Endothelial cell of umbilical vein (primary cell): ENCODE measurements around the gene ACOT11. TPM values are rescaled to one million over a fixed set of nuclear protein-coding genes. Genes with fewer than 3 reads are reported as not detected.
A peak's percentile ranks its signal among the peaks of the same experiment; 100 is the strongest.

Source experiments
- BruUV-seq: library from RNA; stranded (reverse); fragments of 400-500 nt; replicated peaks from 2 replicates; lab custom pipeline; 2021; lab: Mats Ljungman, UMichigan
- CTCF ChIA-PET: fragments of 300-600, 350-600 bp; sonication (Branson Sonifier 250); formaldehyde crosslinking; loops from one replicate; lab custom pipeline; 2021; ENCODE audit warnings: antibody characterized with exemption, inconsistent platforms; lab: Charles Lee
- POLR2A ChIA-PET: fragments of 300-600, 350-600 bp; sonication (Branson Sonifier 250); formaldehyde crosslinking; loops from one replicate; lab custom pipeline; 2021; ENCODE audit warnings: antibody characterized with exemption, inconsistent platforms; lab: Charles Lee
- DNase-seq: peaks from one replicate; pipeline ENCODE4 v3.0.0-alpha.2; 2011; ENCODE audit warnings: low read depth, low spot score
- FAIRE-seq: peaks from 2 replicates; lab custom pipeline; 2011; peaks lifted over from hg19 to GRCh38; lab: Jason Lieb, UNC
- H2AFZ ChIP-seq: 2 replicates; pipeline ENCODE4 v1.6.0; 2012; ENCODE audit warnings: low read depth, low read length, control low read depth, inconsistent platforms
- H3K27ac ChIP-seq: 2 replicates; pipeline ENCODE4 v1.5.1; 2011; ENCODE audit warnings: low read depth, mild to moderate bottlenecking, control low read depth, low read length, moderate library complexity; ENCODE audit not compliant: insufficient read depth
- H3K27me3 ChIP-seq, 2 experiments: 2 replicates each; pipeline versions ENCODE4 v1.6.0 to v1.6.1; 2011; ENCODE audit warnings: low read length in 2 of 2, mixed read lengths in 1 of 2; ENCODE audit not compliant: control insufficient read depth in 2 of 2, insufficient read depth in 2 of 2
- H3K36me3 ChIP-seq, 2 experiments: 2 replicates in 1 of 2; 3 replicates in 1 of 2; pipeline ENCODE4 v1.5.1; 2011; ENCODE audit warnings: low read length in 2 of 2, mild to moderate bottlenecking in 1 of 2, moderate library complexity in 1 of 2; ENCODE audit not compliant: control insufficient read depth in 2 of 2, insufficient read depth in 2 of 2; ENCODE audit errors: extremely low read depth in 1 of 2
- H3K4me1 ChIP-seq: 3 replicates; pipeline ENCODE4 v1.5.1; 2011; ENCODE audit warnings: mild to moderate bottlenecking, low read length; ENCODE audit not compliant: control insufficient read depth, insufficient read depth; ENCODE audit errors: extremely low read depth
- H3K4me2 ChIP-seq: 2 replicates; pipeline ENCODE4 v1.6.1; 2011; ENCODE audit warnings: low read length, control low read depth, mixed read lengths; ENCODE audit not compliant: insufficient read depth
- H3K4me3 ChIP-seq, 3 experiments: fragments of 200-600 bp in 1 of 3; sonication (generic), shearing (Covaris generic) in 1 of 3; replicated peaks in 1 of 3; 2 replicates each; pipeline ENCODE4 v1.5.1; 2011 to 2016; ENCODE audit warnings: control low read depth in 3 of 3, low read length in 3 of 3, mild to moderate bottlenecking in 2 of 3, inconsistent platforms in 1 of 3, low read depth in 1 of 3, moderate library complexity in 1 of 3; ENCODE audit not compliant: insufficient read depth in 1 of 3
- H3K79me2 ChIP-seq: 2 replicates; pipeline ENCODE4 v1.6.0; 2012; ENCODE audit warnings: low read length, inconsistent platforms; ENCODE audit not compliant: control insufficient read depth, insufficient read depth
- H3K9ac ChIP-seq: replicated peaks from 2 replicates; pipeline ENCODE3; 2011; ENCODE audit warnings: low read length, control low read depth; ENCODE audit not compliant: insufficient read depth; ENCODE audit errors: extremely low read depth
- H3K9me1 ChIP-seq: replicated peaks from 3 replicates; pipeline ENCODE4 v1.6.0; 2011; ENCODE audit warnings: mild to moderate bottlenecking, low read length; ENCODE audit not compliant: control insufficient read depth, insufficient read depth; ENCODE audit errors: extremely low read depth
- H3K9me3 ChIP-seq: replicated peaks from 2 replicates; pipeline ENCODE4 v1.5.1; 2012; ENCODE audit warnings: low read length, inconsistent platforms; ENCODE audit not compliant: control insufficient read depth, insufficient read depth
- H4K20me1 ChIP-seq: replicated peaks from 2 replicates; pipeline ENCODE3; 2011; ENCODE audit warnings: mild to moderate bottlenecking, low read length; ENCODE audit not compliant: control insufficient read depth, insufficient read depth; ENCODE audit errors: extremely low read depth
- CTCF ChIP-seq, 2 donors: IDR thresholded peaks; 1 replicate in 1 of 2; 2 replicates in 1 of 2; pipeline ENCODE4 v1.5.1; 2011; ENCODE audit warnings: low read length in 2 of 2, mild to moderate bottlenecking in 2 of 2, moderate library complexity in 2 of 2, control low read depth in 1 of 2, inconsistent platforms in 1 of 2, low read depth in 1 of 2; ENCODE audit not compliant: insufficient read depth in 1 of 2; ENCODE audit errors: extremely low read depth in 1 of 2
- EZH2 ChIP-seq: IDR thresholded peaks from 2 replicates; pipeline ENCODE4 v1.6.1; 2012; ENCODE audit warnings: borderline replicate concordance, low read depth, mild to moderate bottlenecking, moderate library complexity, low read length, inconsistent platforms; ENCODE audit not compliant: severe bottlenecking
- FOS ChIP-seq: IDR thresholded peaks from 2 replicates; pipeline ENCODE4 v1.6.1; 2011; ENCODE audit warnings: mild to moderate bottlenecking, low read length, moderate library complexity, borderline replicate concordance; ENCODE audit not compliant: insufficient read depth
- GATA2 ChIP-seq: IDR thresholded peaks from 2 replicates; pipeline ENCODE4 v1.7.0; 2011; ENCODE audit warnings: low read depth, mild to moderate bottlenecking, moderate library complexity, mixed read lengths, low read length; ENCODE audit not compliant: insufficient read length, insufficient read depth
- JUN ChIP-seq: IDR thresholded peaks from 2 replicates; pipeline ENCODE4 v1.6.1; 2011; ENCODE audit warnings: borderline replicate concordance, low read depth; ENCODE audit not compliant: insufficient read length, insufficient read depth
- MYC ChIP-seq: IDR thresholded peaks from one replicate; pipeline ENCODE4 v1.6.1; 2011; ENCODE audit warnings: mild to moderate bottlenecking, low read depth, low read length
- POLR2A ChIP-seq: IDR thresholded peaks from 2 replicates; pipeline ENCODE4 v1.6.1; 2012; ENCODE audit warnings: low read depth, mild to moderate bottlenecking, control low read depth, low read length
- POLR2AphosphoS5 ChIP-seq: IDR thresholded peaks from 2 replicates; pipeline ENCODE4 v1.6.1; 2012; ENCODE audit warnings: low read depth, mild to moderate bottlenecking, control low read depth, low read length, moderate library complexity; ENCODE audit not compliant: insufficient read depth
- dilution Hi-C: fragments of 300-500 bp; cut with MboI; formaldehyde crosslinking; loops from one replicate; pipeline ENCODE4 v1.15.0; 2019; ENCODE audit warnings: low sequenced_read_pairs; ENCODE audit not compliant: extremely low pct_ligation_motif_present
- intact Hi-C: fragments of 100-400 bp; cut with micrococcal nuclease; formaldehyde crosslinking; loops from one replicate; pipeline ENCODE4 v1.10.0; 2022
- polyA plus RNA-seq, 4 experiments: library from polyadenylated mRNA; depleted of rRNA in 3 of 4; stranded (reverse) in 3 of 4; unstranded in 1 of 4; fragments of >200 nt; gene quantifications; 2 replicates each; pipeline versions ENCODE4 v1.2.1 to v1.2.3, GENCODE V29; 2011 to 2012; ENCODE audit warnings: missing spikeins in 1 of 4
- total RNA-seq: library from RNA; stranded (reverse); gene quantifications from 2 replicates; pipeline ENCODE4 v1.2.3, GENCODE V29; 2021
- TF ChIP-seq, protein P1 (sequence below): IDR thresholded peaks from 2 replicates; pipeline ENCODE4 v1.6.1; 2011; ENCODE audit not compliant: insufficient read depth, insufficient read length

The ACOT11 gene
- total and polyA plus RNA-seq, 2 donors (not counting 3 experiments of a cell fraction or from before 2014, with no cell fraction given), result 4.5 to 5.4 TPM

- Histone ChIP-seq H3K9me3 (no peaks in the 10 kb centered on the region), H3K9me1 (no peaks in the 10 kb centered on the region), H3K4me3 (no peak overlapping the region), H3K27ac (no peak overlapping the region), H3K9ac (no peak overlapping the region), H3K36me3 (no peaks in the 10 kb centered on the region), H3K4me2 (no peak overlapping the region), H2AFZ (peak overlapping the region; percentile 96), H3K27me3 (peaks cover 8 to 9% of the 10 kb centered on the region in 2 experiments), H3K4me1 (peaks cover 4% of the 10 kb centered on the region), H3K79me2 (no peaks in the 10 kb centered on the region), H4K20me1 (no peaks in the 10 kb centered on the region)
- no TSS peak for BruUV-seq
- CTCF ChIA-PET, result interaction anchor here (0.8 to 2.4 kb wide), 30 partner anchors 11 to 640 kb away, joined by 3 to 26 read pairs (median 4); partner anchors contain the start of genes ACOT11, CYB5RL, MRPL37 and TTC4
- FAIRE-seq, result no peak
- no peak for TF ChIP-seq MYC
- no peak for TF ChIP-seq POLR2AphosphoS5
- TF ChIP-seq GATA2, result no peak
- TF ChIP-seq FOS, result no peak
- TF ChIP-seq JUN, result no peak
- TF ChIP-seq POLR2A, result no peak
- DNase-seq, result no peak
- POLR2A ChIA-PET, result no interaction called here
- intact Hi-C loops (no loop called here), dilution Hi-C loops (no loop called here)
These were observed 48.0 kb upstream of the ACOT11 start for GRCh38 chr1:54500107-54500431.

GRCh38 chr1:54501849-54502248, 46.2 kb upstream of the ACOT11 start:
- no peak for FAIRE-seq
- BruUV-seq, result no TSS peak
- intact Hi-C loops, result no loop called here

More at GRCh38 chr1:54501849-54502248, 46.2 kb upstream of the ACOT11 start:
- dilution Hi-C loops, result no loop called here
- Histone ChIP-seq H3K4me3 (no peak overlapping the region), H3K4me2 (no peak overlapping the region), H3K4me1 (peaks cover 4% of the 10 kb centered on the region), H3K27ac (no peak overlapping the region), H3K9ac (no peak overlapping the region), H3K36me3 (no peaks in the 10 kb centered on the region), H2AFZ (no peak overlapping the region), H3K27me3 (peaks cover 5 to 8% of the 10 kb centered on the region in 2 experiments), H3K9me3 (no peaks in the 10 kb centered on the region), H4K20me1 (no peaks in the 10 kb centered on the region), H3K79me2 (no peaks in the 10 kb centered on the region), H3K9me1 (no peaks in the 10 kb centered on the region)
- POLR2A ChIA-PET, result no interaction called here
- no peak for DNase-seq
- no peak for TF ChIP-seq EZH2
- TF ChIP-seq, protein P1, sequence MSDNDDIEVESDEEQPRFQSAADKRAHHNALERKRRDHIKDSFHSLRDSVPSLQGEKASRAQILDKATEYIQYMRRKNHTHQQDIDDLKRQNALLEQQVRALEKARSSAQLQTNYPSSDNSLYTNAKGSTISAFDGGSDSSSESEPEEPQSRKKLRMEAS, result no peak
- no peak for TF ChIP-seq FOS
- no peak for TF ChIP-seq JUN
- no peak for TF ChIP-seq POLR2A
- TF ChIP-seq POLR2AphosphoS5, result no peak
- no peak for TF ChIP-seq MYC
- no peak for TF ChIP-seq GATA2
- TF ChIP-seq CTCF (IDR thresholded peaks at IDR 0.05; ENCODE audit: extremely low read depth in 1 of 2, insufficient read depth in 1 of 2, low read depth in 1 of 2, low read length in 2 of 2), result no peak
- CTCF ChIA-PET, result no interaction called here
